Osteoblast (primary cell): ENCODE data around the gene MLXIP. TPM values are rescaled to one million over a fixed set of nuclear protein-coding genes. Genes with fewer than 3 reads are reported as not detected.

Source experiments
- DNase-seq: peaks from one replicate; pipeline ENCODE4 v3.0.0; 2011; ENCODE audit warnings: low spot score, mixed read lengths; ENCODE audit not compliant: insufficient read length; ENCODE audit errors: missing footprints
- H2AFZ ChIP-seq: 2 replicates; pipeline ENCODE4 v1.6.0; 2011; ENCODE audit warnings: mild to moderate bottlenecking, low read length
- H3K27ac ChIP-seq: 2 replicates; pipeline ENCODE4 v1.5.1; 2011; ENCODE audit warnings: mild to moderate bottlenecking, low read depth, low read length, moderate library complexity
- H3K27me3 ChIP-seq: 2 replicates; pipeline ENCODE4 v1.6.0; 2012; ENCODE audit warnings: mild to moderate bottlenecking, control low read depth, inconsistent platforms, low read length, moderate library complexity; ENCODE audit not compliant: insufficient read depth
- H3K36me3 ChIP-seq: 2 replicates; pipeline ENCODE4 v1.5.1; 2011; ENCODE audit warnings: mild to moderate bottlenecking, low read length, control low read depth, moderate library complexity; ENCODE audit not compliant: insufficient read depth
- H3K4me1 ChIP-seq: 2 replicates; pipeline ENCODE4 v1.5.1; 2011; ENCODE audit warnings: mild to moderate bottlenecking, low read length, control low read depth, moderate library complexity; ENCODE audit not compliant: insufficient read depth
- H3K4me2 ChIP-seq: 2 replicates; pipeline ENCODE4 v1.6.0; 2011; ENCODE audit warnings: mild to moderate bottlenecking, low read length; ENCODE audit not compliant: insufficient read depth
- H3K4me3 ChIP-seq: fragments of 200-600 bp; sonication (generic); 3 replicates; pipeline ENCODE4 v1.5.1; 2012; ENCODE audit warnings: mild to moderate bottlenecking, low read length, inconsistent platforms; ENCODE audit not compliant: insufficient read depth
- H3K79me2 ChIP-seq: 2 replicates; pipeline ENCODE4 v1.6.0; 2012; ENCODE audit warnings: mild to moderate bottlenecking, low read length, control low read depth, inconsistent platforms; ENCODE audit not compliant: insufficient read depth
- H3K9me3 ChIP-seq: 2 replicates; pipeline ENCODE4 v1.5.1; 2011; ENCODE audit warnings: low read depth, low read length, control low read depth
- H4K20me1 ChIP-seq: 2 replicates; pipeline ENCODE4 v1.6.0; 2012; ENCODE audit warnings: mild to moderate bottlenecking, low read length, control low read depth; ENCODE audit not compliant: insufficient read depth
- CTCF ChIP-seq: IDR thresholded peaks from 2 replicates; pipeline ENCODE4 v1.5.1; 2011; ENCODE audit warnings: mild to moderate bottlenecking, low read depth, low read length, moderate library complexity; ENCODE audit errors: extremely low read depth
- total RNA-seq: library from RNA; depleted of rRNA; stranded (reverse); fragments of >200 nt; gene quantifications from 2 replicates; pipeline ENCODE4 v1.2.3, GENCODE V29; 2012

Gene MLXIP
- total RNA-seq, 1 donor, result 14.1 TPM

- Histone ChIP-seq H3K27ac (peak overlapping the region; percentile 75), H3K36me3 (no peaks in the 10 kb centered on the region), H2AFZ (no peak overlapping the region), H3K9me3 (no peaks in the 10 kb centered on the region), H3K27me3 (no peaks in the 10 kb centered on the region), H3K4me2 (peak overlapping the region; percentile 40), H3K79me2 (peaks cover 77% of the 10 kb centered on the region), H3K4me1 (peaks cover 31% of the 10 kb centered on the region), H4K20me1 (peaks cover 4% of the 10 kb centered on the region), H3K4me3 (no peak overlapping the region)
- peak; percentile 81 for DNase-seq
- no peak for TF ChIP-seq CTCF
These were observed 28.7 kb downstream of the MLXIP start for GRCh38 chr12:122107261-122107660.

DNA sequence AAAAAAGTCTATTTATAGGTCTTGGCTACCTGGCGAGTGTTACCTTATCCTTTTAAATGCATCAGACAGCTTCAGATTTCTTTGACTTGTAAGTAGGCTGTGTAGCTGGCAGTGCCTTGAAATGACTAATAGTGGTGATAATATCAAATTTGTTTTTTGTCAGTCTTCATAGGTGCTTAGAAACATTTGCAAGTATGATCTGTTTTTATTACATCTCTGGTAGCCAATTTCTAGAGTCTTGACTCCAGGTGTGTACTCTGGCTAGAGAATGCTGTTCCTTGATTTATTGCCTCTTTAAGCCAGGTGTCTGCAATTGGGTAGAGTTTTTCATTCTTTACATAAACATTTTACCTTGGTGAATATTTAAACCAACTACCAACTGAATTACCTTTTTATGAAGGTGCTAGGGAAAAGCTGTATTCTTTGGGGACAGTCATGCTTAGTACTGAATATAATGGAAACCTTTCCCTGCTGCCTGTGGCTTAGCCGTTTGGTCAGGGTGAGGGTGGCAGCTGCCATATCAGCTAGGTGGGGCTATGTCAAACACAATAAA, 32.6 kb downstream of the MLXIP start:
- H3K36me3 ChIP-seq, result no peaks in the 10 kb centered on the region
- no peaks in the 10 kb centered on the region for H3K27me3 ChIP-seq
- DNase-seq, result peak; percentile 43
- no peaks in the 10 kb centered on the region for H3K9me3 ChIP-seq
- H4K20me1 ChIP-seq, result peaks cover 4% of the 10 kb centered on the region
- TF ChIP-seq CTCF, result no peak
- H3K27ac ChIP-seq, result peak overlapping the region; percentile 34
- peaks cover 60% of the 10 kb centered on the region for H3K79me2 ChIP-seq
- peaks cover 31% of the 10 kb centered on the region for H3K4me1 ChIP-seq
- no peak overlapping the region for H3K4me2 ChIP-seq
- H2AFZ ChIP-seq, result no peak overlapping the region
- H3K4me3 ChIP-seq, result no peak overlapping the region

GRCh38 chr12:122116707-122117535, 38.4 kb downstream of the MLXIP start:
- no peaks in the 10 kb centered on the region for H3K36me3 ChIP-seq
- peaks cover 53% of the 10 kb centered on the region for H3K79me2 ChIP-seq

More at GRCh38 chr12:122116707-122117535, 38.4 kb downstream of the MLXIP start:
- peak; percentile 50 for TF ChIP-seq CTCF
- no peak overlapping the region for H3K4me3 ChIP-seq
- peaks cover 5% of the 10 kb centered on the region for H3K4me1 ChIP-seq
- no peaks in the 10 kb centered on the region for H3K9me3 ChIP-seq
- peaks cover 5% of the 10 kb centered on the region for H4K20me1 ChIP-seq
- DNase-seq, result peak; percentile 69
- H3K27me3 ChIP-seq, result no peaks in the 10 kb centered on the region
- no peak overlapping the region for H3K27ac ChIP-seq
- no peak overlapping the region for H3K4me2 ChIP-seq
- H2AFZ ChIP-seq, result no peak overlapping the region
